Endothelial cell of umbilical vein (primary cell): ENCODE data around the gene DHTKD1. TPM values are rescaled to one million over a fixed set of nuclear protein-coding genes. Genes with fewer than 3 reads are reported as not detected.

Experiments
- BruUV-seq: library from RNA; stranded (reverse); fragments of 400-500 nt; replicated peaks from 2 replicates; lab custom pipeline; 2021; lab: Mats Ljungman, UMichigan
- CTCF ChIA-PET: fragments of 300-600, 350-600 bp; sonication (Branson Sonifier 250); formaldehyde crosslinking; loops from one replicate; lab custom pipeline; 2021; ENCODE audit warnings: antibody characterized with exemption, inconsistent platforms; lab: Charles Lee
- POLR2A ChIA-PET: fragments of 300-600, 350-600 bp; sonication (Branson Sonifier 250); formaldehyde crosslinking; loops from one replicate; lab custom pipeline; 2021; ENCODE audit warnings: antibody characterized with exemption, inconsistent platforms; lab: Charles Lee
- DNase-seq: peaks from one replicate; pipeline ENCODE4 v3.0.0-alpha.2; 2011; ENCODE audit warnings: low read depth, low spot score
- FAIRE-seq: peaks from 2 replicates; lab custom pipeline; 2011; peaks lifted over from hg19 to GRCh38; lab: Jason Lieb, UNC
- H2AFZ ChIP-seq: 2 replicates; pipeline ENCODE4 v1.6.0; 2012; ENCODE audit warnings: low read depth, low read length, control low read depth, inconsistent platforms
- H3K27ac ChIP-seq: 2 replicates; pipeline ENCODE4 v1.5.1; 2011; ENCODE audit warnings: low read depth, mild to moderate bottlenecking, control low read depth, low read length, moderate library complexity; ENCODE audit not compliant: insufficient read depth
- H3K27me3 ChIP-seq, 2 experiments: 2 replicates each; pipeline versions ENCODE4 v1.6.0 to v1.6.1; 2011; ENCODE audit warnings: low read length in 2 of 2, mixed read lengths in 1 of 2; ENCODE audit not compliant: control insufficient read depth in 2 of 2, insufficient read depth in 2 of 2
- H3K36me3 ChIP-seq, 2 experiments: 2 replicates in 1 of 2; 3 replicates in 1 of 2; pipeline ENCODE4 v1.5.1; 2011; ENCODE audit warnings: low read length in 2 of 2, mild to moderate bottlenecking in 1 of 2, moderate library complexity in 1 of 2; ENCODE audit not compliant: control insufficient read depth in 2 of 2, insufficient read depth in 2 of 2; ENCODE audit errors: extremely low read depth in 1 of 2
- H3K4me1 ChIP-seq: 3 replicates; pipeline ENCODE4 v1.5.1; 2011; ENCODE audit warnings: mild to moderate bottlenecking, low read length; ENCODE audit not compliant: control insufficient read depth, insufficient read depth; ENCODE audit errors: extremely low read depth
- H3K4me2 ChIP-seq: 2 replicates; pipeline ENCODE4 v1.6.1; 2011; ENCODE audit warnings: low read length, control low read depth, mixed read lengths; ENCODE audit not compliant: insufficient read depth
- H3K4me3 ChIP-seq, 3 experiments: fragments of 200-600 bp in 1 of 3; sonication (generic), shearing (Covaris generic) in 1 of 3; replicated peaks in 1 of 3; 2 replicates each; pipeline ENCODE4 v1.5.1; 2011 to 2016; ENCODE audit warnings: control low read depth in 3 of 3, low read length in 3 of 3, mild to moderate bottlenecking in 2 of 3, inconsistent platforms in 1 of 3, low read depth in 1 of 3, moderate library complexity in 1 of 3; ENCODE audit not compliant: insufficient read depth in 1 of 3
- H3K79me2 ChIP-seq: 2 replicates; pipeline ENCODE4 v1.6.0; 2012; ENCODE audit warnings: low read length, inconsistent platforms; ENCODE audit not compliant: control insufficient read depth, insufficient read depth
- H3K9ac ChIP-seq: replicated peaks from 2 replicates; pipeline ENCODE3; 2011; ENCODE audit warnings: low read length, control low read depth; ENCODE audit not compliant: insufficient read depth; ENCODE audit errors: extremely low read depth
- H3K9me1 ChIP-seq: replicated peaks from 3 replicates; pipeline ENCODE4 v1.6.0; 2011; ENCODE audit warnings: mild to moderate bottlenecking, low read length; ENCODE audit not compliant: control insufficient read depth, insufficient read depth; ENCODE audit errors: extremely low read depth
- H3K9me3 ChIP-seq: replicated peaks from 2 replicates; pipeline ENCODE4 v1.5.1; 2012; ENCODE audit warnings: low read length, inconsistent platforms; ENCODE audit not compliant: control insufficient read depth, insufficient read depth
- H4K20me1 ChIP-seq: replicated peaks from 2 replicates; pipeline ENCODE3; 2011; ENCODE audit warnings: mild to moderate bottlenecking, low read length; ENCODE audit not compliant: control insufficient read depth, insufficient read depth; ENCODE audit errors: extremely low read depth
- CTCF ChIP-seq, 2 donors: IDR thresholded peaks; 1 replicate in 1 of 2; 2 replicates in 1 of 2; pipeline ENCODE4 v1.5.1; 2011; ENCODE audit warnings: low read length in 2 of 2, mild to moderate bottlenecking in 2 of 2, moderate library complexity in 2 of 2, control low read depth in 1 of 2, inconsistent platforms in 1 of 2, low read depth in 1 of 2; ENCODE audit not compliant: insufficient read depth in 1 of 2; ENCODE audit errors: extremely low read depth in 1 of 2
- EZH2 ChIP-seq: IDR thresholded peaks from 2 replicates; pipeline ENCODE4 v1.6.1; 2012; ENCODE audit warnings: borderline replicate concordance, low read depth, mild to moderate bottlenecking, moderate library complexity, low read length, inconsistent platforms; ENCODE audit not compliant: severe bottlenecking
- FOS ChIP-seq: IDR thresholded peaks from 2 replicates; pipeline ENCODE4 v1.6.1; 2011; ENCODE audit warnings: mild to moderate bottlenecking, low read length, moderate library complexity, borderline replicate concordance; ENCODE audit not compliant: insufficient read depth
- GATA2 ChIP-seq: IDR thresholded peaks from 2 replicates; pipeline ENCODE4 v1.7.0; 2011; ENCODE audit warnings: low read depth, mild to moderate bottlenecking, moderate library complexity, mixed read lengths, low read length; ENCODE audit not compliant: insufficient read length, insufficient read depth
- JUN ChIP-seq: IDR thresholded peaks from 2 replicates; pipeline ENCODE4 v1.6.1; 2011; ENCODE audit warnings: borderline replicate concordance, low read depth; ENCODE audit not compliant: insufficient read length, insufficient read depth
- MAX ChIP-seq: IDR thresholded peaks from 2 replicates; pipeline ENCODE4 v1.6.1; 2011; ENCODE audit not compliant: insufficient read depth, insufficient read length
- MYC ChIP-seq: IDR thresholded peaks from one replicate; pipeline ENCODE4 v1.6.1; 2011; ENCODE audit warnings: mild to moderate bottlenecking, low read depth, low read length
- POLR2A ChIP-seq: IDR thresholded peaks from 2 replicates; pipeline ENCODE4 v1.6.1; 2012; ENCODE audit warnings: low read depth, mild to moderate bottlenecking, control low read depth, low read length
- POLR2AphosphoS5 ChIP-seq: IDR thresholded peaks from 2 replicates; pipeline ENCODE4 v1.6.1; 2012; ENCODE audit warnings: low read depth, mild to moderate bottlenecking, control low read depth, low read length, moderate library complexity; ENCODE audit not compliant: insufficient read depth
- dilution Hi-C: fragments of 300-500 bp; cut with MboI; formaldehyde crosslinking; loops from one replicate; pipeline ENCODE4 v1.15.0; 2019; ENCODE audit warnings: low sequenced_read_pairs; ENCODE audit not compliant: extremely low pct_ligation_motif_present
- intact Hi-C: fragments of 100-400 bp; cut with micrococcal nuclease; formaldehyde crosslinking; loops from one replicate; pipeline ENCODE4 v1.10.0; 2022
- polyA plus RNA-seq, 4 experiments: library from polyadenylated mRNA; depleted of rRNA in 3 of 4; stranded (reverse) in 3 of 4; unstranded in 1 of 4; fragments of >200 nt; gene quantifications; 2 replicates each; pipeline versions ENCODE4 v1.2.1 to v1.2.3, GENCODE V29; 2011 to 2012; ENCODE audit warnings: missing spikeins in 1 of 4
- total RNA-seq: library from RNA; stranded (reverse); gene quantifications from 2 replicates; pipeline ENCODE4 v1.2.3, GENCODE V29; 2021

DHTKD1 gene
- total and polyA plus RNA-seq, 2 donors (not counting 3 experiments of a cell fraction or from before 2014, with no cell fraction given), result 15.3 to 22.9 TPM

GRCh38 chr10:12048547-12048946, 20.2 kb upstream of the DHTKD1 start:
- intact Hi-C loops, result no loop called here
- Histone ChIP-seq H2AFZ (no peak overlapping the region), H3K9me1 (no peaks in the 10 kb centered on the region), H4K20me1 (no peaks in the 10 kb centered on the region), H3K9ac (no peak overlapping the region), H3K27ac (no peak overlapping the region), H3K79me2 (no peaks in the 10 kb centered on the region), H3K4me1 (peaks cover under 1% of the 10 kb centered on the region), H3K36me3 (no peaks in the 10 kb centered on the region), H3K4me2 (no peak overlapping the region), H3K9me3 (no peaks in the 10 kb centered on the region), H3K4me3 (no peak overlapping the region), H3K27me3 (peaks cover 3 to 6% of the 10 kb centered on the region in 2 experiments)
- TF ChIP-seq MAX, result no peak
- no peak for TF ChIP-seq POLR2AphosphoS5
- TF ChIP-seq CTCF (IDR thresholded peaks at IDR 0.05; ENCODE audit: extremely low read depth in 1 of 2, insufficient read depth in 1 of 2, low read depth in 1 of 2, low read length in 2 of 2), result no peak
- TF ChIP-seq MYC, result no peak
- TF ChIP-seq EZH2, result no peak
- no peak for TF ChIP-seq GATA2
- no peak for TF ChIP-seq POLR2A
- no peak for TF ChIP-seq FOS
- no peak for TF ChIP-seq JUN
- no TSS peak for BruUV-seq
- FAIRE-seq (no peak), DNase-seq (no peak)
- ChIA-PET CTCF (no interaction called here), POLR2A (no interaction called here)
- dilution Hi-C loops, result no loop called here
